ENCODE data around the gene TMEM203.

The TMEM203 gene

GRCh38 chr9:137193771-137194170 lies 11.7 kb downstream of the TMEM203 start:
- DNase-seq: no peak

GRCh38 chr9:137192859-137193258 lies 12.6 kb downstream of the TMEM203 start:
- no peak for DNase-seq

- no peak for DNase-seq
These were observed 13.0 kb downstream of the TMEM203 start for GRCh38 chr9:137192448-137192780.

GRCh38 chr9:137191691-137192447 lies 13.6 kb downstream of the TMEM203 start:
- DNase-seq: no peak

- DNase-seq: no peak
These were observed 14.2 kb downstream of the TMEM203 start for GRCh38 chr9:137191245-137191644.

GRCh38 chr9:137190315-137190856 lies 15.1 kb downstream of the TMEM203 start:
- no peak for DNase-seq

- DNase-seq: no peak
These were observed 15.9 kb downstream of the TMEM203 start for GRCh38 chr9:137189297-137190295.

GRCh38 chr9:137188490-137189296 lies 16.8 kb downstream of the TMEM203 start, which contains the start of the genes ANAPC2 and SSNA1:
Gene ANAPC2 (minus strand): TSS chr9:137188560. CDS start chr9:137188532, 28 bp downstream.
Gene SSNA1 (plus strand): TSS chr9:137188676. CDS start chr9:137188727, 51 bp downstream.
- DNase-seq: peak; percentile 83 to 90 (median 88)

- no peak for DNase-seq
These were observed 17.4 kb downstream of the TMEM203 start for GRCh38 chr9:137188086-137188489.

GRCh38 chr9:137187386-137187785 lies 18.1 kb downstream of the TMEM203 start:
- no peak for DNase-seq

- DNase-seq: no peak
These were observed 19.1 kb downstream of the TMEM203 start for GRCh38 chr9:137186385-137186784.

GRCh38 chr9:137185921-137186320 lies 19.5 kb downstream of the TMEM203 start:
- no peak for DNase-seq

- DNase-seq: no peak
These were observed 20.4 kb downstream of the TMEM203 start for GRCh38 chr9:137184881-137185660.

- no peak for DNase-seq
These were observed 21.4 kb downstream of the TMEM203 start for GRCh38 chr9:137183980-137184595.

- DNase-seq: no peak
These were observed 22.6 kb downstream of the TMEM203 start for GRCh38 chr9:137182836-137183235.

GRCh38 chr9:137181680-137182079 lies 23.8 kb downstream of the TMEM203 start:
- DNase-seq: no peak

GRCh38 chr9:137180491-137180890 lies 25.0 kb downstream of the TMEM203 start:
- DNase-seq: no peak

GRCh38 chr9:137179761-137180160 lies 25.7 kb downstream of the TMEM203 start:
- no peak for DNase-seq

GRCh38 chr9:137178939-137179630 lies 26.4 kb downstream of the TMEM203 start:
- DNase-seq: no peak

GRCh38 chr9:137178201-137178938 lies 27.1 kb downstream of the TMEM203 start:
- DNase-seq: no peak

Measured in activated CD4-positive, CD25-positive, alpha-beta regulatory T cell (primary cell).